HG03025 (cell line): ENCODE data around the gene C10orf105.

Experiments
- ATAC-seq: cut with Tn5 transposase; IDR thresholded peaks from one replicate; pipeline ENCODE4 v1.9.1; 2021; ENCODE audit warnings: mild to moderate bottlenecking, moderate library complexity; ENCODE audit not compliant: unreplicated experiment, low FRiP score

Gene C10orf105

DNA sequence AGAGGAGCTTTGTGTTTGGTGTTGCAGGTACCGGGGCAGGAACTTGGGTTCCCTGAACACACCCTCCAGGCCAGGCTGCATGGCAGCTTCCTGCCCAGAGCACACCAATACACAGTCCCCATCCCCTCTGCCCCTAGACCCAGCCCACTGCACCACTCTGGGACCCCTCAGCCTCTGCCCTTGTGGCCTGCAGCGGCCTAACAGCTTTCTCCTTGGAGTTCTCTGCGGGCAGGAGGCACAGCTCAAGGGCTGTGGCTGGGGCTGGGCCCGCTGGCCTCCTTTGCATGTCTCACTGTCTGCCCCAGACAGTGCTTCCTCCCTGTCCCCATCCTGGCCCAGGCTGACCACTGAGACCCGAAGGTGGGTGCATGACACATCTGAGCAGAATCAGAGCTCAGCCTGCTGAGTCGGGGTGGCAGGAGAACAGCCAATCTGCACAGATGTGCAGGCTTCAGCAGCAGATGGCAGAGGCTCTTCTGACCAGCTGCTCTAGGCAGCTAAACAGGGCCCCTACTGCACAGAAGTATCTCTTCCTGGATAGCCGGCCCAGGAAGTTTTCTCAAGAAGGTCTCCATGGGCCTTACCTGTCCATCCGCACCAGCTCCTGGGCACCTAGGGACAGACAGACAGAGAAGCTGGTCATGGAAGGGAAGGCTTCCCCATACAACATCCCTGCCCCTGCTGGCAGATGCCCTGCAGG is 33.0 kb upstream of the C10orf105 start:
- ATAC-seq: no peak

DNA sequence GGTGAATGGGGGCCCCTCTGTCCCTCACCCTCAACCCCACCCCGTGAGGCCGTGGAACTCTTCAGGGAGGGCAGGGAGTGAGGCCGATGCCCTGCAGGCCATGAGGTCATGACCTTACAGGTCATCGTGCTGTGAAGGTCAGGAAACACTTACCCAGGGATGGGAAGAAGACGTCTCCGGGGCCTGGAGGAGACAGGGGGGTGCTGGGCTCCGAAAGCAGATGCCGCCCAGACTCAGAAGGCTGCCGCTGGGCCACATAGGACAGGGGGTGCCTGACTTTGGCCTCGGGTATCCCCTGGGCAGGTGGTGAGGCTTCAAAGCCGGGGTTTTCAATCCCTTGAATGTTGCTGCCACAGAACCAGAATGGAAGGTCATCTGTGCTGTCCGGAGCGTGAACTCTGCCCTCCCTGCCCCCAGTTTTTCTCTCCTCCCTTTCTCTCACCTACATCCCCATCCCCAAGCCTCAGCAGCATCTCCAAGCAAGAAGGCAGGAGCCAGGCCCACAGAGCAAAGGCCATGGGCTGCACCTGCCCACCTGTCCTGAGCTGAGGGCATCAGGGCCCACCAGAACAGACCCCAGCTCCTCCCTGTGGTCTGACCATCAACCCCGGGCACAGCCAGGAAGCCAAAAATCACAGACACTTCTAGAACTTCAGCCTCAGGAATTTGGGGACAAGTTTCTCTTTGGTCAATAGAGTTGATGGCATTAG is 32.1 kb upstream of the C10orf105 start:
- ATAC-seq: no peak

- no peak for ATAC-seq
These were observed 31.4 kb upstream of the C10orf105 start for GRCh38 chr10:71750986-71751385.

DNA sequence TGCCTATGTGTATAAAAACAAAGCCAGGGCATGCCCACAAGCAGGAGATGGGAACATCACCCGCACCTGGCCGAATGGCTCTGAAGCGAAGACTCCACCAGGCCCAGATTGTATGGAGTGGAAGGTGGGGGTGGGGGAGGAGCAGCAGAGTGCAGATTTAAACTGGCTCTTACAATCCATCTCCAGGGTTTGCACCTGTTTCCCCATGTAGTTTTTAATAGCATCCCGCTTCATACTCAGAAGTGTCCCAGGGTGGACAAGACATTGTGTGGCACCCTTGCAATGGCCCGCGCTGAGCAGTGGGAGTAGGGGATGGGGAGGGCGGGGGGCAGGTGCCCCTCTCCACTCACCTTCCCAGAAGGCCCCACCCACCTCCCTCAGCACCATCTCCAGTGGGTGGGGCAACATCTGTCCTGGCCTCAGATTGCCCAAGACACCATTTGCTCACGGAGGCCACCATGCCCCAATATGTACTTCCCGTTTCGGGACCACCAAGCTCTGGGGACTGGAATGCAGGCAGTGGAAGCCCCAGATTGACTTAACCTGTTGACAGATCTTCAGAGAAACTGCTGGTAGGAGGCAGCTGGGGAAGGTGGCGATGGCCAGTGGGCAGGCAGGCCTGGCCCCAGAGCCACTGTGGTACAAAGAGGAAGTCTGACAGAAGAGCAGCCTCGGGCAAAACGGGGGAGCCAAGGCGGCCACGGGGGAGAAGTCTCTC is 30.7 kb upstream of the C10orf105 start:
- no peak for ATAC-seq

- ATAC-seq: no peak
These were observed 29.8 kb upstream of the C10orf105 start for GRCh38 chr10:71749396-71749795.

GRCh38 chr10:71748671-71749191 is 29.2 kb upstream of the C10orf105 start:
- ATAC-seq: peak; percentile 54

DNA sequence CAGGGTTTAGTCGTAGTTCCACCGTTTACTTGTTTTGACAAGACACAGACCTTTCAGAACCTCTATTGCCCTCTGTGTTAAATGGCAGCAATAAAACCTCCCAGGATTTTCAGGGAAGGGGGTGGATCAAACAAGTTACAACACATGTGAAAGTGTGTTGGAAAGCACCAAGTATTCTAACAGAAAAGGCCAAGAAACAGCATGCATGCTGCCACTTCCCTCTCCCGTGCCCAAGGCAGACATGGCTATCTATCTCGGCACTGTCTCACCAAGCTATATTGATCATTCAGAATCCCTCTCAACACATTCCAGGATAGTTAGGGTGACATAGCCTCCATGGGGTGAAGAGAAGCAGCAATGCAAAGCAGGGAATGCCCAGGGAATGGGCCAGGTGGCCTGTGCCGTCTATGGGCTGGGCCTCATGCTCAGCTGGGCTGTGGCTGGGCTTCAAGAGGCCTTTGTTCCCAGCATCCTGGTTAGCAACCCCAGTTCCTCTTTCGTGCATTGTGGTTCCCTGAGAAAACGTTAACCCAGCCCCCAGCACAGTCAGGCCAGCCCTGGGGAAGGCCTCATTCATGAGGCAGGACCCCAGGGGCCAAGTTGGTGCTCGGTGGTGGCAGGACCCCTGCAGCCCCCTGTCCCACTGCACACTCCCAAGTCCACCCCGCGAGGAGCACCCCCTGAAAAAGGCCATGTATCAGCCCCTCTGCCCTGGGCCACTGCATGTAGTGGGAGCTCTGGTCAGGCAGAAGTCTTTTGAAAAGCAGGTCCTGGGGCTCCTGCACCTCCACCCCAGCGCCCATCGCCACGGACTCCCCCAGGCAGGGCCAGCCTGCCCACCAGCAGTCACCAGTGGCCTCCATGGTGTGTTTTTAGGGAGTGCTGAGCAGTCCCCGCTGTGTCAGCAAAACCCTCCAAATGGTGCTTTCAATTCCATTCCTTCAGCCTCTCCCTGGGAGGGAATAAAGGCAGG is 28.3 kb upstream of the C10orf105 start:
- ATAC-seq: no peak

- no peak for ATAC-seq
These were observed 27.5 kb upstream of the C10orf105 start for GRCh38 chr10:71747039-71747531.

DNA sequence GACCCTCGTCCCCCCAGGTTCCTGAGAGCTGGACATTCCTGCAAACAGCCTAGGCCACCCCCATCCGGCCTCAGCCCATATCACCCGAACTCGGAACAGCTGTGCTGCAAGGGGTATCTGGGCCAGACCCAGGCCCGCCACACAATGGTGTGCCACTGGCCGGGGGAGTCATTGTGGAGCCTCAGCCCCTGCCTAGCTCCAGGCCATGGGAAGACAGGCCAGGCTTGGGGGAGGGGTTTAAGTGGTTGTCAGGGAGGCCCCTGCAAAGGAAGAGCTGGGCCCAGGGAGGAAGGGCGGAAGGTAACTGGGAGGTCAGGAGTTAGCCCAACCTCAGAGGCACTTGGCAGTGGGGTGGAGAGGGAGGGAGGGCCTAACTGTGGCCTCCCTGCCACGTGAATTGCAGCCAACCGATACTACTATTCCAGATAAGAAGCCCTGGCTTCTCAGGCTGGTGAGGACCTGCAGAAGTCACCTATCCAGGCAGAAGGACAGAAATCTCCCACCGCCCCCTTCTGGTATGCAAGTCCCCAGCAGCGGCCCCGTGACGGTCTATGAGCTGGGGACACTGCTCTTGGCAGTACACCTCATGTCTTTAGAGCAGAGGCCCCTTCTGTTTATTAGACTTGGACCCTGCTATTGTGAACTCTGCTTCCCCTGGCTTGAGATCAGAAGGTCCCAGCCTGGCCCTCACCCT is 26.9 kb upstream of the C10orf105 start:
- no peak for ATAC-seq

- no peak for ATAC-seq
These were observed 26.2 kb upstream of the C10orf105 start for GRCh38 chr10:71745664-71746250.

- no peak for ATAC-seq
These were observed 25.5 kb upstream of the C10orf105 start for GRCh38 chr10:71744897-71745663.

DNA sequence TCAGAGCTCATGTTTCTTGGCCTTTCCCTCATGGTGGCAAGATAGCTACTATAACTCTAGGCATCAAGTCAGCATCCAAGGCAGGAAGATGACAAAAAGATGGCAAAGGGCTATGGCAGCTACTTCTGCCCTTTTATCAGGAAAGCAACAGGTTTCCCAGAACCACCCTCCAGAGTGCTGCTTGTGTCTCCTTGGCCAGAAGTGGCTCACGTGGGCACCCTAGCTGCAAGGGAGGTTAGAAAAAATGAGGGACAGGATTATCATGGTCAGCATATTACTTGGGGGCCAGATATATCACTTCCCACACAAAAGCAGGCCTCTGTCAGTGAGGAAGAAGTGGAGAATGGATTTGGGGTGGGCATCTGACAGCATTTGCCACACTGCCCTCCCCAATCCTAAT is 24.3 kb upstream of the C10orf105 start:
- ATAC-seq: no peak

GRCh38 chr10:71743089-71743838 is 23.7 kb upstream of the C10orf105 start:
- no peak for ATAC-seq

DNA sequence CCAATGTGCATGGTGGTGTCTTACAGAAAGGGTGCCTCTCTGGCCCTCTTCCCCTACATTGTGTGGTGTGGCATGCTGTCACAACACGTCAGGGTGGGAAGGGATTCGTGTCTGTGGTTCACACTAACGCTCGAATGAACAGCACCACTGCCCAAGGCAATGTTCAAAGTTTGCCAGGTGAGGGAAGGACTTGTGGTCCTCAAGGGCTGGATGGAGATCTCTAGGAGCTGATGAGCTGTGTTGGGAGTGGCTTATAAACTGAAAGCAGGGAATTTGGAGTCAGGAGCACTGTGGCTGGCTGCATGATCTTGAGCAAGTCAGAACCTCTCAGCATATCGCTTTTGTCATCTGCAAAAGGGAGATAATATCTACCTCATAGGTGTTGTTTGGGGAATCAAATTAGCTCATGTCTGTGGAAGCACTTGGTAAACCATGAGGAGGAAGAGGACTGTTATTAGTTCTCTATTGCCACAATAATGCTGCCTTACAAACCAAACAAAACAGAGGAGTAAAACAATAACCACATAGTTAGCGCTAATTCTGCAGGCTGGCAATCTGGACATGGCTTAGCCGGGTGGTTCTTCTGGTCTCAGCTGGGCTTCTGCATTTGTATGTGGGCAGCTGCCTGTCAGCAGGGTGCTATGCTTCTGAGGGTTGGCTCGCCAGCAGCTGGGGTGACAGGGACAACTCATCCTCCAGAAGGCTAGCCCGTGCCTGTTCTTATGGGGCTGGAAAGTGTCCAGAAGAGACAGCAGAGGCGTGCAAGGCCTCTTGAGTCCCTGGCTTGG is 22.9 kb upstream of the C10orf105 start:
- ATAC-seq: no peak

- no peak for ATAC-seq
These were observed 22.1 kb upstream of the C10orf105 start for GRCh38 chr10:71741671-71742070.

DNA sequence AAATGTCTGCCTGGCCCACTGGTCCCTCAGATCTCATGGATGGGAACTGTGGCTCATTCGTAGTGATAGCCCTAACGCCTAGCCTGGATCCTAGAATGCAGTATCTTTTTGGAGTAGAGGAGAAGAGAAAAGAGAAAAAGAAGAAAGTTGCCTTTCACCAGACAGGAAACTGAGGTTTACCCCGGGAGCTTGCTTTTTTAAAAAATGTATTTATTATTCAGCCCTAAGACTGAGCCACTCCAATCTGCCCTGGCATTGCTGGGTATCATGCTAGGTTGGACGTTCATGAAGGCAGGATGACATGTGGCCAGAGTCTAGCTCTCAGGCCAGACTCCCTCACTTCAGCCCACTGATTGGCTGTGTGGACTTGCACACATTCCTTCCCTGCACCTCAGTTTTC is 21.5 kb upstream of the C10orf105 start:
- ATAC-seq: no peak
